Measurements from ENCODE around the gene SRSF11. TPM values are rescaled to one million over a fixed set of nuclear protein-coding genes. Genes with fewer than 3 reads are reported as not detected.

Gene SRSF11
- polyA plus RNA-seq, 1 donor (not counting 4 experiments of a cell fraction or from before 2014, with no cell fraction given): 234 TPM

GRCh38 chr1:70288166-70288565, 67.0 kb downstream of the SRSF11 start:
- Histone ChIP-seq H3K4me3 (ENCODE audit: control insufficient read depth in 2 of 3, extremely low read depth in 1 of 3, insufficient read depth in 2 of 3, low read depth in 1 of 3, low read length in 3 of 3) (no peak overlapping the region), H3K9me3 (ENCODE audit: control insufficient read depth, low read depth, low read length) (no peaks in the 10 kb centered on the region), H3K36me3 (ENCODE audit: control insufficient read depth in 2 of 2, extremely low read depth in 1 of 2, insufficient read depth in 2 of 2, low read length in 2 of 2) (peaks cover 0 to 4% of the 10 kb centered on the region in 2 experiments), H3K4me2 (ENCODE audit: control insufficient read depth, extremely low read depth, insufficient read depth, low read depth, low read length) (no peak overlapping the region), H3K9me1 (ENCODE audit: control insufficient read depth, extremely low read depth, insufficient read depth, low read length) (no peaks in the 10 kb centered on the region), H3K4me1 (ENCODE audit: control insufficient read depth, extremely low read depth, insufficient read depth, low read length) (peaks cover 7% of the 10 kb centered on the region), H3K79me2 (ENCODE audit: control insufficient read depth, insufficient read depth, low read length) (no peaks in the 10 kb centered on the region), H3K27ac (ENCODE audit: control insufficient read depth, insufficient read depth, low read length) (no peak overlapping the region), H3K27me3 (ENCODE audit: control insufficient read depth, extremely low read depth, insufficient read depth, low read length) (no peaks in the 10 kb centered on the region), H2AFZ (ENCODE audit: control insufficient read depth, low read length) (no peak overlapping the region), H3K9ac (ENCODE audit: control insufficient read depth, extremely low read depth, insufficient read depth, low read length) (no peak overlapping the region), H4K20me1 (ENCODE audit: control insufficient read depth, extremely low read depth, insufficient read depth, low read length) (no peaks in the 10 kb centered on the region)
- dilution Hi-C loops (cut with MboI; ENCODE audit: extremely low pct_ligation_motif_present, low sequenced_read_pairs): no loop called here
- TF ChIP-seq, protein P1, sequence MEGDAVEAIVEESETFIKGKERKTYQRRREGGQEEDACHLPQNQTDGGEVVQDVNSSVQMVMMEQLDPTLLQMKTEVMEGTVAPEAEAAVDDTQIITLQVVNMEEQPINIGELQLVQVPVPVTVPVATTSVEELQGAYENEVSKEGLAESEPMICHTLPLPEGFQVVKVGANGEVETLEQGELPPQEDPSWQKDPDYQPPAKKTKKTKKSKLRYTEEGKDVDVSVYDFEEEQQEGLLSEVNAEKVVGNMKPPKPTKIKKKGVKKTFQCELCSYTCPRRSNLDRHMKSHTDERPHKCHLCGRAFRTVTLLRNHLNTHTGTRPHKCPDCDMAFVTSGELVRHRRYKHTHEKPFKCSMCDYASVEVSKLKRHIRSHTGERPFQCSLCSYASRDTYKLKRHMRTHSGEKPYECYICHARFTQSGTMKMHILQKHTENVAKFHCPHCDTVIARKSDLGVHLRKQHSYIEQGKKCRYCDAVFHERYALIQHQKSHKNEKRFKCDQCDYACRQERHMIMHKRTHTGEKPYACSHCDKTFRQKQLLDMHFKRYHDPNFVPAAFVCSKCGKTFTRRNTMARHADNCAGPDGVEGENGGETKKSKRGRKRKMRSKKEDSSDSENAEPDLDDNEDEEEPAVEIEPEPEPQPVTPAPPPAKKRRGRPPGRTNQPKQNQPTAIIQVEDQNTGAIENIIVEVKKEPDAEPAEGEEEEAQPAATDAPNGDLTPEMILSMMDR (optimal IDR thresholded peaks at IDR 0.05 in 1 of 3, IDR thresholded peaks at IDR 0.05 in 1 of 3, conservative IDR thresholded peaks at IDR 0.05 in 1 of 3; ENCODE audit: extremely low read depth in 1 of 3, insufficient read depth in 2 of 3, low read length in 3 of 3): no peak
- no peak for TF ChIP-seq EZH2 (IDR thresholded peaks at IDR 0.05; ENCODE audit: low read length)
- DNase-seq (ENCODE audit: low read depth, low spot score) (no peak), FAIRE-seq (no peak)

GRCh38 chr1:70290218-70290617, 69.0 kb downstream of the SRSF11 start:
- H3K9me3 ChIP-seq (ENCODE audit: control insufficient read depth, low read depth, low read length): no peaks in the 10 kb centered on the region
- peaks cover 3 to 4% of the 10 kb centered on the region in 2 experiments for H3K36me3 ChIP-seq (ENCODE audit: control insufficient read depth in 2 of 2, extremely low read depth in 1 of 2, insufficient read depth in 2 of 2, low read length in 2 of 2)
- H4K20me1 ChIP-seq (ENCODE audit: control insufficient read depth, extremely low read depth, insufficient read depth, low read length): no peaks in the 10 kb centered on the region
- no peaks in the 10 kb centered on the region for H3K79me2 ChIP-seq (ENCODE audit: control insufficient read depth, insufficient read depth, low read length)
- TF ChIP-seq EZH2 (IDR thresholded peaks at IDR 0.05; ENCODE audit: low read length): no peak
- TF ChIP-seq, protein P1 (optimal IDR thresholded peaks at IDR 0.05 in 1 of 3, IDR thresholded peaks at IDR 0.05 in 1 of 3, conservative IDR thresholded peaks at IDR 0.05 in 1 of 3; ENCODE audit: extremely low read depth in 1 of 3, insufficient read depth in 2 of 3, low read length in 3 of 3): no peak
- H3K9ac ChIP-seq (ENCODE audit: control insufficient read depth, extremely low read depth, insufficient read depth, low read length): no peak overlapping the region
- no peaks in the 10 kb centered on the region for H3K4me1 ChIP-seq (ENCODE audit: control insufficient read depth, extremely low read depth, insufficient read depth, low read length)
- no peaks in the 10 kb centered on the region for H3K27me3 ChIP-seq (ENCODE audit: control insufficient read depth, extremely low read depth, insufficient read depth, low read length)
- FAIRE-seq: no peak
- no peak overlapping the region for H3K4me2 ChIP-seq (ENCODE audit: control insufficient read depth, extremely low read depth, insufficient read depth, low read depth, low read length)
- H3K27ac ChIP-seq (ENCODE audit: control insufficient read depth, insufficient read depth, low read length): no peak overlapping the region
- H3K9me1 ChIP-seq (ENCODE audit: control insufficient read depth, extremely low read depth, insufficient read depth, low read length): no peaks in the 10 kb centered on the region
- dilution Hi-C loops (cut with MboI; ENCODE audit: extremely low pct_ligation_motif_present, low sequenced_read_pairs): no loop called here
- H2AFZ ChIP-seq (ENCODE audit: control insufficient read depth, low read length): no peak overlapping the region
- DNase-seq (ENCODE audit: low read depth, low spot score): no peak
- H3K4me3 ChIP-seq (ENCODE audit: control insufficient read depth in 2 of 3, extremely low read depth in 1 of 3, insufficient read depth in 2 of 3, low read depth in 1 of 3, low read length in 3 of 3): no peak overlapping the region

Data from keratinocyte (primary cell).